ENCODE data around the gene TIMM21.
A peak's percentile ranks its signal among the peaks of the same experiment; 100 is the strongest.

The TIMM21 gene

GRCh38 chr18:74113711-74114110, 34.6 kb upstream of the TIMM21 start:
- Histone ChIP-seq H3K4me1 (ENCODE audit: control insufficient read depth, insufficient read depth, low read depth, low read length) (no peaks in the 10 kb centered on the region), H3K23ac (ENCODE audit: low read length in 2 of 2) (no peak overlapping the region), H2BK12ac (ENCODE audit: low read length in 2 of 2) (peak overlapping the region in 1 of 2 experiments; percentile 24), H4K8ac (ENCODE audit: low read length) (peak overlapping the region; percentile 57), H3K27ac (ENCODE audit: low read length, poor library complexity, severe bottlenecking) (no peak overlapping the region), H3K9ac (ENCODE audit: low read length) (no peak overlapping the region), H3K4me2 (ENCODE audit: low read length, poor library complexity, severe bottlenecking) (no peak overlapping the region), H3K79me1 (replicated peaks; ENCODE audit: low read length, poor library complexity, severe bottlenecking) (no peaks in the 10 kb centered on the region), H3K14ac (ENCODE audit: low read length in 2 of 2) (no peak overlapping the region), H2AK5ac (ENCODE audit: low read length, severe bottlenecking) (no peak overlapping the region), H3K18ac (ENCODE audit: low read depth in 1 of 2, low read length in 2 of 2) (peak overlapping the region in 1 of 2 experiments; percentile 78), H3K36me3 (ENCODE audit: control insufficient read depth in 1 of 2, insufficient read depth in 2 of 2, low read depth in 1 of 2, low read length in 2 of 2) (no peaks in the 10 kb centered on the region), H2BK120ac (ENCODE audit: low read depth, low read length) (no peak overlapping the region), H3K27me3 (ENCODE audit: control insufficient read depth in 1 of 2, insufficient read depth in 1 of 2, low read length in 2 of 2) (no peaks in the 10 kb centered on the region), H3K9me3 (ENCODE audit: control insufficient read depth, low read length) (peaks cover 14% of the 10 kb centered on the region), H2AFZ (ENCODE audit: low read depth, low read length) (no peak overlapping the region), H4K91ac (ENCODE audit: low read length) (no peak overlapping the region), H3K4ac (ENCODE audit: low read depth in 1 of 2, low read length in 2 of 2) (peak overlapping the region in 1 of 2 experiments; percentile 25), H2BK15ac (ENCODE audit: low read depth, poor library complexity, severe bottlenecking) (no peak overlapping the region), H3K4me3 (ENCODE audit: insufficient read depth in 1 of 2, low read depth in 1 of 2, low read length in 2 of 2) (no peak overlapping the region), H2BK5ac (ENCODE audit: low read depth, low read length, poor library complexity, severe bottlenecking) (no peak overlapping the region)
- no peak for DNase-seq

DNA sequence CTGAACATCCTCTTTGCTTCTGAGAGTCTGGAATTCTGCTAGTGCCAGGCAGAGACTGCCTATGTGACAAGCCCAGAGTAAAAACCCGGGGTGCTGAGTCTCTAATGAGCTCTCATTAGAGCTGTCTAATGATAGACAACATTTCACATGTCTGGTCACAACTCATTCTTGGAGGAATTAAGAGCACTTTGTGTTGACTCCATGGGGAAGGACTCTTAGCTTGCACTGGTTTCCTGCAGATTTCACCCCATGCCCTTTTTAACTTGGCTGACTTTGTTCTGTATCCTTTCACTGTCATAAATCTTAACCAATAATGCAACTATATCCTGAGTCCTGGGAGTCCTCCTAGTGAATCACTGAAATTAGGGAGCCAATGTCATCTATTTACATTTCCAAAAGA, 34.2 kb upstream of the TIMM21 start:
- no peak overlapping the region for H2BK120ac ChIP-seq (ENCODE audit: low read depth, low read length)
- H3K18ac ChIP-seq (ENCODE audit: low read depth in 1 of 2, low read length in 2 of 2), result peak overlapping the region in 1 of 2 experiments; percentile 78
- no peaks in the 10 kb centered on the region for H3K79me1 ChIP-seq (replicated peaks; ENCODE audit: low read length, poor library complexity, severe bottlenecking)
- H3K4me3 ChIP-seq (ENCODE audit: insufficient read depth in 1 of 2, low read depth in 1 of 2, low read length in 2 of 2), result no peak overlapping the region
- no peaks in the 10 kb centered on the region for H3K36me3 ChIP-seq (ENCODE audit: control insufficient read depth in 1 of 2, insufficient read depth in 2 of 2, low read depth in 1 of 2, low read length in 2 of 2)
- H3K23ac ChIP-seq (ENCODE audit: low read length in 2 of 2), result no peak overlapping the region
- H2BK5ac ChIP-seq (ENCODE audit: low read depth, low read length, poor library complexity, severe bottlenecking), result no peak overlapping the region
- H2AFZ ChIP-seq (ENCODE audit: low read depth, low read length), result no peak overlapping the region
- no peak overlapping the region for H2BK12ac ChIP-seq (ENCODE audit: low read length in 2 of 2)
- peaks cover 14% of the 10 kb centered on the region for H3K9me3 ChIP-seq (ENCODE audit: control insufficient read depth, low read length)
- no peak overlapping the region for H2BK15ac ChIP-seq (ENCODE audit: low read depth, poor library complexity, severe bottlenecking)
- peak overlapping the region in 1 of 2 experiments; percentile 25 for H3K4ac ChIP-seq (ENCODE audit: low read depth in 1 of 2, low read length in 2 of 2)
- WGBS, result 7% methylated on average over 1 of the region's 1 CpG
- H3K14ac ChIP-seq (ENCODE audit: low read length in 2 of 2), result no peak overlapping the region
- H3K27ac ChIP-seq (ENCODE audit: low read length, poor library complexity, severe bottlenecking), result no peak overlapping the region
- peak; percentile 33 for DNase-seq
- H2AK5ac ChIP-seq (ENCODE audit: low read length, severe bottlenecking), result no peak overlapping the region
- no peak overlapping the region for H4K91ac ChIP-seq (ENCODE audit: low read length)
- peak overlapping the region; percentile 53 for H3K9ac ChIP-seq (ENCODE audit: low read length)
- H3K4me2 ChIP-seq (ENCODE audit: low read length, poor library complexity, severe bottlenecking), result no peak overlapping the region
- H3K27me3 ChIP-seq (ENCODE audit: control insufficient read depth in 1 of 2, insufficient read depth in 1 of 2, low read length in 2 of 2), result no peaks in the 10 kb centered on the region
- no peak overlapping the region for H4K8ac ChIP-seq (ENCODE audit: low read length)
- no peaks in the 10 kb centered on the region for H3K4me1 ChIP-seq (ENCODE audit: control insufficient read depth, insufficient read depth, low read depth, low read length)

DNA sequence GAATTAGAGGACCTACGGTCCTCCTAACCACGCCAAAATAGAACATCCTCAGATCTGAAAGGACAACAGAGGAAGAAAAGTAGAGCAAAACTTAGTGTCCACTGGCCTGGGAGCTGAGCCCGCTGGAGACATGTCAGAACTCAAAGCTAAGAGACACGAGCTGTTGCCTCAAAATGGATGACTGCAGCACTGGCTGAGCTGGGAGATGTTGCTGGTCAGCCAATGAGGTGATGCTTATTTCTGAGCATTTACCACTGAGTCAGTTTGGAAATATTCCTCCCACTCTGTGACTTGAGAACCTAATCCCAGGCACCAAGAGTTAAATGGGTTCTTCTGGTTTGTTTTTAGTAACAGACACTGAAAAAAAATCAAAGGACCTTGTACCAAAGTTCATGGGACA, 33.3 kb upstream of the TIMM21 start:
- H2BK5ac ChIP-seq (ENCODE audit: low read depth, low read length, poor library complexity, severe bottlenecking), result no peak overlapping the region
- WGBS, result 58% methylated on average over 4 of the region's 4 CpGs

GRCh38 chr18:74116633-74117554, 31.4 kb upstream of the TIMM21 start:
- Histone ChIP-seq H2AFZ (ENCODE audit: low read depth, low read length) (no peak overlapping the region), H4K8ac (ENCODE audit: low read length) (no peak overlapping the region), H3K4me1 (ENCODE audit: control insufficient read depth, insufficient read depth, low read depth, low read length) (no peaks in the 10 kb centered on the region), H3K4me2 (ENCODE audit: low read length, poor library complexity, severe bottlenecking) (no peak overlapping the region), H3K23ac (ENCODE audit: low read length in 2 of 2) (no peak overlapping the region), H3K4ac (ENCODE audit: low read depth in 1 of 2, low read length in 2 of 2) (no peak overlapping the region), H3K9ac (ENCODE audit: low read length) (no peak overlapping the region), H2AK5ac (ENCODE audit: low read length, severe bottlenecking) (no peak overlapping the region), H2BK120ac (ENCODE audit: low read depth, low read length) (no peak overlapping the region), H3K18ac (ENCODE audit: low read depth in 1 of 2, low read length in 2 of 2) (peak overlapping the region in 1 of 2 experiments; percentile 13), H3K9me3 (ENCODE audit: control insufficient read depth, low read length) (peaks cover 8% of the 10 kb centered on the region), H3K14ac (ENCODE audit: low read length in 2 of 2) (no peak overlapping the region), H3K4me3 (ENCODE audit: insufficient read depth in 1 of 2, low read depth in 1 of 2, low read length in 2 of 2) (no peak overlapping the region), H3K27me3 (ENCODE audit: control insufficient read depth in 1 of 2, insufficient read depth in 1 of 2, low read length in 2 of 2) (peaks cover 0 to 8% of the 10 kb centered on the region in 2 experiments), H3K27ac (ENCODE audit: low read length, poor library complexity, severe bottlenecking) (no peak overlapping the region), H3K79me1 (replicated peaks; ENCODE audit: low read length, poor library complexity, severe bottlenecking) (no peaks in the 10 kb centered on the region), H2BK12ac (ENCODE audit: low read length in 2 of 2) (peak overlapping the region in 1 of 2 experiments; percentile 70), H3K36me3 (ENCODE audit: control insufficient read depth in 1 of 2, insufficient read depth in 2 of 2, low read depth in 1 of 2, low read length in 2 of 2) (no peaks in the 10 kb centered on the region), H2BK5ac (ENCODE audit: low read depth, low read length, poor library complexity, severe bottlenecking) (no peak overlapping the region), H4K91ac (ENCODE audit: low read length) (no peak overlapping the region), H2BK15ac (ENCODE audit: low read depth, poor library complexity, severe bottlenecking) (no peak overlapping the region)
- peak; percentile 58 for DNase-seq
- 19% methylated on average over 5 of the region's 9 CpGs for WGBS

More for the DNA sequence above, 33.3 kb upstream of the TIMM21 start:
- no peak overlapping the region for H2AK5ac ChIP-seq (ENCODE audit: low read length, severe bottlenecking)
- H3K4me1 ChIP-seq (ENCODE audit: control insufficient read depth, insufficient read depth, low read depth, low read length), result no peaks in the 10 kb centered on the region
- no peak overlapping the region for H3K4me2 ChIP-seq (ENCODE audit: low read length, poor library complexity, severe bottlenecking)
- H4K91ac ChIP-seq (ENCODE audit: low read length), result no peak overlapping the region
- H3K27ac ChIP-seq (ENCODE audit: low read length, poor library complexity, severe bottlenecking), result no peak overlapping the region
- H4K8ac ChIP-seq (ENCODE audit: low read length), result no peak overlapping the region
- peaks cover 0 to 5% of the 10 kb centered on the region in 2 experiments for H3K27me3 ChIP-seq (ENCODE audit: control insufficient read depth in 1 of 2, insufficient read depth in 1 of 2, low read length in 2 of 2)
- peak overlapping the region; percentile 21 to 24 for H3K18ac ChIP-seq (ENCODE audit: low read depth in 1 of 2, low read length in 2 of 2)
- H2BK12ac ChIP-seq (ENCODE audit: low read length in 2 of 2), result peak overlapping the region in 1 of 2 experiments; percentile 47
- H2BK15ac ChIP-seq (ENCODE audit: low read depth, poor library complexity, severe bottlenecking), result no peak overlapping the region
- no peaks in the 10 kb centered on the region for H3K79me1 ChIP-seq (replicated peaks; ENCODE audit: low read length, poor library complexity, severe bottlenecking)
- no peaks in the 10 kb centered on the region for H3K36me3 ChIP-seq (ENCODE audit: control insufficient read depth in 1 of 2, insufficient read depth in 2 of 2, low read depth in 1 of 2, low read length in 2 of 2)
- H3K9ac ChIP-seq (ENCODE audit: low read length), result peak overlapping the region; percentile 53
- H2AFZ ChIP-seq (ENCODE audit: low read depth, low read length), result no peak overlapping the region
- peak; percentile 57 for DNase-seq
- no peak overlapping the region for H3K23ac ChIP-seq (ENCODE audit: low read length in 2 of 2)
- H3K4me3 ChIP-seq (ENCODE audit: insufficient read depth in 1 of 2, low read depth in 1 of 2, low read length in 2 of 2), result no peak overlapping the region
- H3K14ac ChIP-seq (ENCODE audit: low read length in 2 of 2), result no peak overlapping the region
- H3K4ac ChIP-seq (ENCODE audit: low read depth in 1 of 2, low read length in 2 of 2), result peak overlapping the region in 1 of 2 experiments; percentile 81
- H2BK120ac ChIP-seq (ENCODE audit: low read depth, low read length), result no peak overlapping the region
- H3K9me3 ChIP-seq (ENCODE audit: control insufficient read depth, low read length), result peaks cover 14% of the 10 kb centered on the region

Data from mesenchymal stem cell (in vitro differentiated cells and primary cell).